ENCODE measurements around the gene NEK6. TPM values are rescaled to one million over a fixed set of nuclear protein-coding genes. Genes with fewer than 3 reads are reported as not detected.

NEK6 gene
- total RNA-seq, 1 experiment from 2014 or later, result 72.6 TPM

- no peak for DNase-seq (ENCODE audit: low read depth)
Observed at GRCh38 chr9:124341455-124342170, 83.9 kb downstream of the NEK6 start.

- DNase-seq (ENCODE audit: low read depth), result no peak
Observed at GRCh38 chr9:124342402-124342775, 84.6 kb downstream of the NEK6 start.

- peak; percentile 98 for DNase-seq (ENCODE audit: low read depth)
Observed at GRCh38 chr9:124342776-124343485, 85.2 kb downstream of the NEK6 start.

GRCh38 chr9:124343533-124344290 lies 86.0 kb downstream of the NEK6 start:
- DNase-seq (ENCODE audit: low read depth), result no peak

- DNase-seq (ENCODE audit: low read depth), result no peak
Observed at GRCh38 chr9:124344291-124345050, 86.7 kb downstream of the NEK6 start.

GRCh38 chr9:124345063-124345462 lies 87.3 kb downstream of the NEK6 start:
- DNase-seq (ENCODE audit: low read depth), result no peak

GRCh38 chr9:124345751-124346281 lies 88.1 kb downstream of the NEK6 start:
- no peak for DNase-seq (ENCODE audit: low read depth)

GRCh38 chr9:124346347-124347163 lies 88.8 kb downstream of the NEK6 start:
- no peak for DNase-seq (ENCODE audit: low read depth)

- DNase-seq (ENCODE audit: low read depth), result no peak
Observed at GRCh38 chr9:124347206-124347967, 89.6 kb downstream of the NEK6 start.

GRCh38 chr9:124347968-124348358 lies 90.2 kb downstream of the NEK6 start:
- no peak for DNase-seq (ENCODE audit: low read depth)

- DNase-seq (ENCODE audit: low read depth), result no peak
Observed at GRCh38 chr9:124348363-124348762, 90.6 kb downstream of the NEK6 start.

GRCh38 chr9:124348831-124349230 lies 91.1 kb downstream of the NEK6 start:
- DNase-seq (ENCODE audit: low read depth), result no peak

- no peak for DNase-seq (ENCODE audit: low read depth)
Observed at GRCh38 chr9:124349267-124349666, 91.5 kb downstream of the NEK6 start.

- DNase-seq (ENCODE audit: low read depth), result no peak
Observed at GRCh38 chr9:124349675-124350493, 92.1 kb downstream of the NEK6 start.

- DNase-seq (ENCODE audit: low read depth), result no peak
Observed at GRCh38 chr9:124350494-124351263, 92.9 kb downstream of the NEK6 start.

- DNase-seq (ENCODE audit: low read depth), result no peak
Observed at GRCh38 chr9:124351672-124352468, 94.1 kb downstream of the NEK6 start.

- no peak for DNase-seq (ENCODE audit: low read depth)
Observed at GRCh38 chr9:124352616-124353015, 94.9 kb downstream of the NEK6 start.
